Smooth muscle cell (in vitro differentiated cells): ENCODE results near the gene RASA3. TPM values are rescaled to one million over a fixed set of nuclear protein-coding genes. Genes with fewer than 3 reads are reported as not detected.

Source experiments
- DNase-seq: peaks from one replicate; lab custom pipeline; 2025; ENCODE audit not compliant: unreplicated experiment; lab: John Stamatoyannopoulos, UW
- H2AFZ ChIP-seq: fragments of 200-600 bp; sonication (generic); 2 replicates; pipeline ENCODE4 v1.6.0; 2016; ENCODE audit warnings: antibody characterized with exemption, low read depth, mild to moderate bottlenecking
- H3F3A ChIP-seq: fragments of 200-600 bp; sonication (generic); 2 replicates; pipeline ENCODE4 v1.6.0; 2017; ENCODE audit warnings: antibody characterized with exemption, low read depth
- H3K27ac ChIP-seq: fragments of 200-600 bp; sonication (generic); 2 replicates; pipeline ENCODE4 v1.5.1; 2016; ENCODE audit warnings: low read depth, mild to moderate bottlenecking
- H3K27me3 ChIP-seq: fragments of 200-600 bp; sonication (generic); 2 replicates; pipeline ENCODE4 v1.6.1; 2016; ENCODE audit warnings: low read depth, mild to moderate bottlenecking
- H3K36me3 ChIP-seq: fragments of 200-600 bp; sonication (generic); 2 replicates; pipeline ENCODE4 v1.5.1; 2016; ENCODE audit warnings: low read depth
- H3K4me1 ChIP-seq: fragments of 200-600 bp; sonication (generic); 2 replicates; pipeline ENCODE4 v1.5.1; 2016; ENCODE audit warnings: low read depth
- H3K4me2 ChIP-seq: fragments of 200-600 bp; sonication (generic); 2 replicates; pipeline ENCODE4 v1.6.0; 2016; ENCODE audit warnings: mild to moderate bottlenecking
- H3K4me3 ChIP-seq: fragments of 200-600 bp; sonication (generic); 2 replicates; pipeline ENCODE4 v1.5.1; 2016; ENCODE audit warnings: mild to moderate bottlenecking
- H3K79me2 ChIP-seq: fragments of 200-600 bp; sonication (generic); 2 replicates; pipeline ENCODE4 v1.6.0; 2016; ENCODE audit warnings: low read depth, mild to moderate bottlenecking
- H3K9ac ChIP-seq: fragments of 200-600 bp; sonication (generic); 2 replicates; pipeline ENCODE4 v1.6.0; 2016; ENCODE audit warnings: low read depth
- H3K9me3 ChIP-seq: fragments of 200-600 bp; sonication (generic); replicated peaks from 2 replicates; pipeline ENCODE4 v1.5.1; 2016; ENCODE audit warnings: low read depth
- H4K20me1 ChIP-seq: fragments of 200-600 bp; sonication (generic); 2 replicates; pipeline ENCODE4 v1.6.0; 2016; ENCODE audit warnings: low read depth
- WGBS: methylation state at CpG from one replicate; pipeline ENCODE4 v1.1.7; 2016; ENCODE audit warnings: low lambda C conversion rate; 5-methylcytosine and 5-hydroxymethylcytosine counted together
- polyA plus RNA-seq: library from polyadenylated mRNA; unstranded; fragments of >200 nt; fragmentation: Nextera tagmentation; extraction: Ambion mirVana; gene quantifications from 2 replicates; pipeline ENCODE4 v1.2.1, GENCODE V29; 2016
- total RNA-seq: library from RNA; depleted of rRNA; stranded (reverse); fragments of >200 nt; gene quantifications from 2 replicates; pipeline ENCODE4 v1.2.3, GENCODE V29; 2014
- TF ChIP-seq, protein P1 (sequence below): fragments of 200-600 bp; sonication (generic); IDR thresholded peaks from 2 replicates; pipeline ENCODE4 v1.5.1; 2017; ENCODE audit warnings: borderline replicate concordance, mild to moderate bottlenecking, antibody characterized with exemption; ENCODE audit not compliant: insufficient read depth, poor library complexity, severe bottlenecking

The RASA3 gene
- total and polyA plus RNA-seq, 2 experiments from 2014 or later: 21.3 to 26.8 TPM

DNA sequence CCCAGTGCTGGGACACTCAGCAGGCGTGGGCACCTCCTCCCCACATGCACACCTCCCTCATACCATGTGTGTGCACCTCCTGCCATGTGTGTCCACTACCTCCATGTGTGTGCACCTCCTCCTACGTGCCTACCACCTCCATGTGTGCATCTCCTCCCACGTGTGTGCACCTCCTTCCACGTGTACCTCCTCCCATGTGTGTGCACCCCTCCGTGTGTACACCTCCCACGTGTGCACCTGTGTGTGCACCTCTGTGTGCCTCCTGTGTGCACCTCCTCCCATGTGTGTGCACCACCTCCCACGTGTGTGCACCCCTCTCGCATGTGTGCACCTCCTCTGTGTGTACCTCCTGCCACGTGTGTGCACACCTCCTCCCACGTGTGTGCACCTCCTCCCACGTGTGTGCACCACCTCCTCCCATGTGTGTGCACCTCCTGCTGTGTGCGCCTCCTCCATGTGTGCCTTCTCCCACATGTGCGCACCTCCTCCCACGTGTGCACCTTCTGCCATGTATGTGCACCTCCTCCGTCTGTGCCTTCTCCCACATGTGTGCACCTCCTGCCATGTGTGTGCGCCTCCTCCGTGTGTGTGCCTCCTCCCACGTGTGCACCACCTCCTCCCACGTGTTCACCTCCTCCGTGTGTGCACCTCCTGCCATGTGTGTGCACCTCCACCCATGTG, 152.5 kb downstream of the RASA3 start:
- WGBS: 93% methylated on average over 20 of the region's 20 CpGs
- no peak overlapping the region for H3K4me3 ChIP-seq
- H3K4me1 ChIP-seq: no peaks in the 10 kb centered on the region
- DNase-seq: no peak
- H2AFZ ChIP-seq: no peak overlapping the region
- TF ChIP-seq, protein P1, sequence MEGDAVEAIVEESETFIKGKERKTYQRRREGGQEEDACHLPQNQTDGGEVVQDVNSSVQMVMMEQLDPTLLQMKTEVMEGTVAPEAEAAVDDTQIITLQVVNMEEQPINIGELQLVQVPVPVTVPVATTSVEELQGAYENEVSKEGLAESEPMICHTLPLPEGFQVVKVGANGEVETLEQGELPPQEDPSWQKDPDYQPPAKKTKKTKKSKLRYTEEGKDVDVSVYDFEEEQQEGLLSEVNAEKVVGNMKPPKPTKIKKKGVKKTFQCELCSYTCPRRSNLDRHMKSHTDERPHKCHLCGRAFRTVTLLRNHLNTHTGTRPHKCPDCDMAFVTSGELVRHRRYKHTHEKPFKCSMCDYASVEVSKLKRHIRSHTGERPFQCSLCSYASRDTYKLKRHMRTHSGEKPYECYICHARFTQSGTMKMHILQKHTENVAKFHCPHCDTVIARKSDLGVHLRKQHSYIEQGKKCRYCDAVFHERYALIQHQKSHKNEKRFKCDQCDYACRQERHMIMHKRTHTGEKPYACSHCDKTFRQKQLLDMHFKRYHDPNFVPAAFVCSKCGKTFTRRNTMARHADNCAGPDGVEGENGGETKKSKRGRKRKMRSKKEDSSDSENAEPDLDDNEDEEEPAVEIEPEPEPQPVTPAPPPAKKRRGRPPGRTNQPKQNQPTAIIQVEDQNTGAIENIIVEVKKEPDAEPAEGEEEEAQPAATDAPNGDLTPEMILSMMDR: no peak
- H3K79me2 ChIP-seq: no peaks in the 10 kb centered on the region
- no peaks in the 10 kb centered on the region for H3K36me3 ChIP-seq
- H3K27ac ChIP-seq: no peak overlapping the region
- no peaks in the 10 kb centered on the region for H3K9me3 ChIP-seq
- peaks cover 17% of the 10 kb centered on the region for H4K20me1 ChIP-seq
- H3K9ac ChIP-seq: no peak overlapping the region
- no peak overlapping the region for H3K4me2 ChIP-seq
- no peaks in the 10 kb centered on the region for H3K27me3 ChIP-seq
- H3F3A ChIP-seq: no peaks in the 10 kb centered on the region

GRCh38 chr13:113978741-113979481, 153.5 kb downstream of the RASA3 start:
- Histone ChIP-seq H3K4me2 (no peak overlapping the region), H3K27ac (no peak overlapping the region), H3K79me2 (no peaks in the 10 kb centered on the region), H3K9me3 (no peaks in the 10 kb centered on the region), H3K9ac (no peak overlapping the region), H3K4me3 (no peak overlapping the region), H3K4me1 (no peaks in the 10 kb centered on the region), H2AFZ (no peak overlapping the region), H3K36me3 (no peaks in the 10 kb centered on the region), H4K20me1 (peaks cover 17% of the 10 kb centered on the region), H3F3A (no peaks in the 10 kb centered on the region), H3K27me3 (no peaks in the 10 kb centered on the region)
- WGBS: 96% methylated on average over 41 of the region's 41 CpGs
- DNase-seq: no peak
- TF ChIP-seq, protein P1: no peak

DNA sequence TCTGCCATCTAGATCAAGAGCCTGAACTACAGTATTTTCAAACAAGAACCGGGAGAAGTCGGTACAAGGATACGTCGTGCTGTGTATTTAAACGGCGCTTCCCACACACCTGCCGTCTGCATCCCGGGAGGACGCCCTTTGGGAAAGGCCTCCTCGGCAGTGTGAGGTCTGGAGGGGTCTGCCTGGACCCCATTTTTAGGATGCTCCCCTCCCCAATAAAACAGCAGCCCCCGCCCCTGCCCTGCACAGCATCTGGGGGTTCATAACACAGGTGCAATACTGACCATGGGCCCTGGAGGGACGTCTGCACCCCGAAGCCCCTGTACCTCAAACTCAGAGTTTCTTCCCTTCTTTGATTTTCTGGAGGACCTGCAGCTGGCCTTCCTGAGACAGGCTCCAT, 154.4 kb downstream of the RASA3 start:
- H3K4me3 ChIP-seq: no peak overlapping the region
- TF ChIP-seq, protein P1: no peak
- H4K20me1 ChIP-seq: peaks cover 17% of the 10 kb centered on the region
- no peaks in the 10 kb centered on the region for H3K9me3 ChIP-seq
- no peaks in the 10 kb centered on the region for H3K79me2 ChIP-seq
- no peaks in the 10 kb centered on the region for H3K4me1 ChIP-seq
- H3K27ac ChIP-seq: no peak overlapping the region
- no peaks in the 10 kb centered on the region for H3K36me3 ChIP-seq
- H3K9ac ChIP-seq: no peak overlapping the region
- 93% methylated on average over 13 of the region's 13 CpGs for WGBS
- DNase-seq: no peak
- H3F3A ChIP-seq: no peaks in the 10 kb centered on the region
- H3K27me3 ChIP-seq: no peaks in the 10 kb centered on the region
- H2AFZ ChIP-seq: no peak overlapping the region
- H3K4me2 ChIP-seq: no peak overlapping the region
